K562 (cell line): ENCODE measurements around the gene ARHGAP26. TPM values are rescaled to one million over a fixed set of nuclear protein-coding genes. Genes with fewer than 3 reads are reported as not detected.

Source experiments
- ATAC-seq: fragments of 200-7000 bp; cut with Tn5 transposase; 3 replicates; pipeline ENCODE4 v1.9.1; 2020; ENCODE audit warnings: moderate library complexity
- BruUV-seq: library from RNA; stranded (reverse); fragments of 400-500 nt; replicated peaks from 2 replicates; lab custom pipeline; 2021; lab: Mats Ljungman, UMichigan
- CTCF ChIA-PET: fragments of 300-600 bp; formaldehyde crosslinking; extraction: SDS; loops from one replicate; lab custom pipeline; 2021; ENCODE audit warnings: low intra/inter-chr PET ratio; lab: Yijun Ruan, JAX
- POLR2A ChIA-PET: fragments of 300-600, 350-650 bp; sonication (Branson Sonifier 250); formaldehyde crosslinking; extraction: SDS; loops from one replicate; lab custom pipeline; 2021; ENCODE audit warnings: antibody characterized with exemption, inconsistent platforms; lab: Yijun Ruan, JAX
- DNase-seq, 4 experiments: peaks; one replicate each; pipeline versions ENCODE4 v3.0.0 to v3.0.0-alpha.2; 2011 to 2018; ENCODE audit warnings: low spot score in 3 of 4, mixed read lengths in 3 of 4; ENCODE audit errors: extremely low read depth in 1 of 4
- FAIRE-seq: peaks from 2 replicates; lab custom pipeline; 2011; peaks lifted over from hg19 to GRCh38; lab: Jason Lieb, UNC
- H2AFZ ChIP-seq: 2 replicates; pipeline ENCODE4 v1.6.0; 2011; ENCODE audit warnings: low read depth, low read length, control low read depth, inconsistent platforms
- H3K27ac ChIP-seq: fragments of 200-600 bp; 3 replicates; pipeline ENCODE4 v1.8.0; 2011; ENCODE audit warnings: low read depth, mild to moderate bottlenecking, control low read depth, inconsistent platforms, low read length, moderate library complexity, mixed read lengths; ENCODE audit errors: extremely low read depth
- H3K27me3 ChIP-seq, 2 experiments: fragments of 300-600 bp in 1 of 2; 2 replicates in 1 of 2; 3 replicates in 1 of 2; pipeline versions ENCODE4 v1.6.0 to v1.8.0; 2011; ENCODE audit warnings: inconsistent platforms in 2 of 2, low read length in 2 of 2, mild to moderate bottlenecking in 1 of 2, mixed read lengths in 1 of 2, moderate library complexity in 1 of 2; ENCODE audit not compliant: control insufficient read depth in 2 of 2, insufficient read depth in 2 of 2
- H3K36me3 ChIP-seq: fragments of 300-600 bp; 3 replicates; pipeline ENCODE4 v1.8.0; 2011; ENCODE audit warnings: mild to moderate bottlenecking, low read length, inconsistent platforms; ENCODE audit not compliant: control insufficient read depth, insufficient read depth
- H3K4me1 ChIP-seq, 2 experiments: fragments of 200-600 bp in 1 of 2; replicated peaks in 1 of 2; 2 replicates in 1 of 2; 3 replicates in 1 of 2; pipeline versions ENCODE4 v1.5.1 to v1.8.0; 2011; ENCODE audit warnings: inconsistent platforms in 2 of 2, low read length in 2 of 2, mild to moderate bottlenecking in 1 of 2, mixed read lengths in 1 of 2, moderate library complexity in 1 of 2; ENCODE audit not compliant: control insufficient read depth in 2 of 2, insufficient read depth in 2 of 2
- H3K4me2 ChIP-seq: 2 replicates; pipeline ENCODE4 v1.6.1; 2011; ENCODE audit warnings: low read length, control low read depth, inconsistent platforms, mixed read lengths; ENCODE audit not compliant: insufficient read depth
- H3K4me3 ChIP-seq: fragments of 200-600 bp; sonication (generic), shearing (Covaris generic); 2 replicates; pipeline ENCODE4 v1.5.1; 2016; ENCODE audit warnings: control low read depth, inconsistent platforms
- H3K79me2 ChIP-seq: fragments of 200-600 bp; 3 replicates; pipeline ENCODE4 v1.8.0; 2011; ENCODE audit warnings: low read length, inconsistent platforms; ENCODE audit not compliant: control insufficient read depth, insufficient read depth
- H3K9ac ChIP-seq, 2 experiments: 2 replicates each; pipeline versions ENCODE4 v1.6.0 to v1.6.1; 2011; ENCODE audit warnings: low read depth in 2 of 2, low read length in 2 of 2, control low read depth in 1 of 2, inconsistent platforms in 1 of 2, mild to moderate bottlenecking in 1 of 2, mixed read lengths in 1 of 2; ENCODE audit not compliant: insufficient read depth in 1 of 2
- H3K9me1 ChIP-seq: one replicate; pipeline ENCODE4 v1.6.0; 2011; ENCODE audit warnings: inconsistent platforms, mild to moderate bottlenecking, low read length, moderate library complexity; ENCODE audit not compliant: control insufficient read depth, insufficient read depth
- H3K9me3 ChIP-seq: replicated peaks from 2 replicates; pipeline ENCODE4 v1.5.1; 2011; ENCODE audit warnings: low read depth, low read length, inconsistent platforms; ENCODE audit not compliant: control insufficient read depth, insufficient read depth
- H4K20me1 ChIP-seq: replicated peaks from 2 replicates; pipeline ENCODE4 v1.6.1; 2011; ENCODE audit warnings: low read length, inconsistent platforms, mixed read lengths; ENCODE audit not compliant: control insufficient read depth, insufficient read depth
- ARID3A ChIP-seq: IDR thresholded peaks from 2 replicates; pipeline ENCODE4 v1.6.1; 2012; ENCODE audit warnings: low read depth, low read length, improper control_type of control experiment, borderline replicate concordance
- CBX8 ChIP-seq: fragments of 200-600 bp; sonication (generic); IDR thresholded peaks from 2 replicates; pipeline ENCODE4 v1.6.1; 2012; ENCODE audit warnings: borderline replicate concordance, mixed run types, low read depth, mild to moderate bottlenecking, moderate library complexity, mixed read lengths, low read length, control low read depth, inconsistent platforms; ENCODE audit not compliant: poor library complexity, severe bottlenecking; ENCODE audit errors: extremely low read depth
- DNMT1 ChIP-seq: fragments of 450-650 bp; IDR thresholded peaks from 2 replicates; pipeline ENCODE4 v1.6.1; 2016; ENCODE audit warnings: antibody characterized with exemption, mild to moderate bottlenecking
- E2F8 ChIP-seq: fragments of 450-650 bp; IDR thresholded peaks from 2 replicates; pipeline ENCODE4 v1.7.1; 2018; ENCODE audit warnings: mild to moderate bottlenecking, low read depth; ENCODE audit not compliant: partially characterized antibody
- GABPB2 ChIP-seq: fragments of 250-450 bp; sonication (Bioruptor Pico); conservative IDR thresholded peaks from 2 replicates; pipeline ENCODE4 v1.5.1; 2021; ENCODE audit warnings: mild to moderate bottlenecking
- HMG20B ChIP-seq: fragments of 250-450 bp; sonication (Bioruptor Pico); IDR thresholded peaks from 2 replicates; pipeline ENCODE4 v1.5.0; 2021; ENCODE audit warnings: mild to moderate bottlenecking
- POLR3A ChIP-seq: IDR thresholded peaks from 2 replicates; pipeline ENCODE4 v1.6.1; 2011; ENCODE audit warnings: borderline replicate concordance, mild to moderate bottlenecking, moderate library complexity; ENCODE audit not compliant: insufficient read length, insufficient read depth; ENCODE audit errors: extremely low read depth
- STAT5A ChIP-seq: IDR thresholded peaks from 2 replicates; pipeline ENCODE4 v1.6.1; 2012; ENCODE audit warnings: low read length, inconsistent platforms, borderline replicate concordance
- U2AF2 ChIP-seq: fragments of 200-400 bp; formaldehyde crosslinking; optimal IDR thresholded peaks from 2 replicates; pipeline ENCODE3; 2017; ENCODE audit warnings: low read depth, mild to moderate bottlenecking, low read length
- XRCC4 ChIP-seq: IDR thresholded peaks from one replicate; pipeline ENCODE4 v1.6.1; 2011; ENCODE audit not compliant: insufficient read depth, insufficient read length; ENCODE audit errors: extremely low read depth
- WGBS: fragments of 100-300 bp; shearing (Covaris generic); methylation state at CpG from one replicate; pipeline ENCODE4 v1.1.6; 2016; ENCODE audit warnings: low coverage, mixed read lengths; ENCODE audit not compliant: insufficient coverage; ENCODE audit errors: missing lambda C conversion rate; 5-methylcytosine and 5-hydroxymethylcytosine counted together
- in situ Hi-C: fragments of 300-500 bp; cut with MboI; formaldehyde crosslinking; loops from 4 replicates; pipeline ENCODE4 v1.15.0; 2018; ENCODE audit warnings: inconsistent platforms, mixed read lengths
- intact Hi-C: fragments of 100-400 bp; cut with micrococcal nuclease; formaldehyde crosslinking; loops from 2 replicates; pipeline ENCODE4 v1.14.2; 2022
- polyA plus RNA-seq, 8 experiments: library from polyadenylated mRNA; depleted of rRNA in 4 of 8; stranded (reverse) in 5 of 8; unstranded in 3 of 8; fragments of >200 nt; fragmentation: Nextera tagmentation in 2 of 8; fragmentation: Illumina TruSeq in 1 of 8; extraction: Ambion mirVana in 2 of 8; extraction: Trizol in 1 of 8; gene quantifications; 2 replicates each; pipeline versions ENCODE4 v1.2.1 to v1.2.3, GENCODE V29; 2011 to 2014; ENCODE audit warnings: inconsistent platforms in 1 of 8, missing spikeins in 1 of 8
- total RNA-seq, 7 experiments: library from RNA; depleted of rRNA in 6 of 7; stranded (reverse); fragments of >200 nt in 6 of 7; fragmentation: Illumina TruSeq in 2 of 7; extraction: Trizol in 2 of 7; gene quantifications; 2 replicates each; pipeline versions ENCODE4 v1.2.1 to v1.2.3, GENCODE V29; 2011 to 2021; ENCODE audit warnings: low replicate concordance in 1 of 7

The ARHGAP26 gene
- total and polyA plus RNA-seq, 9 of the 15 experiments (the other 6 are each of a cell fraction or from before 2014, with no cell fraction given): 0.13 to 1.1 (median 0.55) TPM

- no peak overlapping the region for H2AFZ ChIP-seq
- BruUV-seq: no TSS peak
- H3K27ac ChIP-seq: no peak overlapping the region
- no peaks in the 10 kb centered on the region for H3K27me3 ChIP-seq
- ChIA-PET CTCF (no interaction called here), POLR2A (no interaction called here)
- H3K9me3 ChIP-seq: no peaks in the 10 kb centered on the region
- no peak for ATAC-seq
- no peaks in the 10 kb centered on the region for H3K36me3 ChIP-seq
- H3K4me1 ChIP-seq: peaks cover 0 to 8% of the 10 kb centered on the region in 2 experiments; a peak in 2 of 5 replicates
- in situ Hi-C loops: no loop called here
- 23% methylated on average over 2 of the region's 2 CpGs for WGBS
- intact Hi-C loops: no loop called here
- H4K20me1 ChIP-seq: no peaks in the 10 kb centered on the region
- TF ChIP-seq DNMT1 (no peak), ARID3A (no peak), STAT5A (no peak), XRCC4 (no peak), POLR3A (no peak), CBX8 (no peak), HMG20B (CRISPR knock-in tag) (no peak), E2F8 (no peak), U2AF2 (no peak), GABPB2 (CRISPR knock-in tag) (no peak)
- H3K9me1 ChIP-seq: no peaks in the 10 kb centered on the region
- H3K4me3 ChIP-seq: no peak overlapping the region
- FAIRE-seq: no peak
- H3K79me2 ChIP-seq: no peaks in the 10 kb centered on the region
- no peak for DNase-seq
- no peak overlapping the region for H3K4me2 ChIP-seq
- H3K9ac ChIP-seq: no peak overlapping the region
Observed at GRCh38 chr5:143101121-143101520, 330.9 kb downstream of the ARHGAP26 start.
